ENCODE measurements around the gene CDC25B. TPM values are rescaled to one million over a fixed set of nuclear protein-coding genes. Genes with fewer than 3 reads are reported as not detected.
A peak's percentile ranks its signal among the peaks of the same experiment; 100 is the strongest.

CDC25B gene
- total RNA-seq, 4 donors from 2014 or later, result 11.7 to 44.3 (median 25.6) TPM

GRCh38 chr20:3846378-3846739, 50.2 kb downstream of the CDC25B start:
- DNase-seq (ENCODE audit: low spot score) (no peak), ATAC-seq (ENCODE audit: low FRiP score) (no peak)
- TF ChIP-seq CTCF (IDR thresholded peaks at IDR 0.05), result no peak

GRCh38 chr20:3846740-3847428, 50.8 kb downstream of the CDC25B start, which contains the start of gene MAVS:
MAVS (plus strand) TSS chr20:3846834; CDS start chr20:3854625, 7,791 bp downstream.
- ATAC-seq (ENCODE audit: low FRiP score), result peak; percentile 95
- peak; percentile 60 for DNase-seq (ENCODE audit: low spot score)
- no peak for TF ChIP-seq CTCF (IDR thresholded peaks at IDR 0.05)

GRCh38 chr20:3847429-3847940, 51.4 kb downstream of the CDC25B start:
- DNase-seq (ENCODE audit: low spot score) (no peak), ATAC-seq (ENCODE audit: low FRiP score) (no peak)
- no peak for TF ChIP-seq CTCF (IDR thresholded peaks at IDR 0.05)

GRCh38 chr20:3848565-3848964, 52.5 kb downstream of the CDC25B start:
- TF ChIP-seq CTCF (IDR thresholded peaks at IDR 0.05), result no peak
- no peak for DNase-seq (ENCODE audit: low spot score)
- ATAC-seq (ENCODE audit: low FRiP score), result no peak

- no peak for ATAC-seq (ENCODE audit: low FRiP score)
- no peak for DNase-seq (ENCODE audit: low spot score)
- no peak for TF ChIP-seq CTCF (IDR thresholded peaks at IDR 0.05)
Observed at GRCh38 chr20:3854462-3854871, 58.4 kb downstream of the CDC25B start.

Other genes with a start within 250 kb of the CDC25B start
- not detected for gene GFRA4, start 132.9 kb upstream of the CDC25B start, total RNA-seq
- gene ADAM33, start 114.3 kb upstream of the CDC25B start, total RNA-seq, result 10 to 100 TPM; 27.3 to 94.4 (median 51.9) TPM
- gene SIGLEC1, start 83.7 kb upstream of the CDC25B start, total RNA-seq, result 10 to 100 TPM; 14.2 to 57.5 (median 27.5) TPM
- gene HSPA12B, start 63.6 kb upstream of the CDC25B start, total RNA-seq, result 10 to 100 TPM in 2 of 4 donors, 1 to 10 TPM in 2; 7.7 to 58.2 (median 19.3) TPM
- 10 to 100 TPM; 19.7 to 32.3 (median 30.3) TPM for gene ADISSP, start 28.6 kb upstream of the CDC25B start, total RNA-seq
- gene SPEF1, start 14.9 kb upstream of the CDC25B start, total RNA-seq, result under 1 TPM in 1 of 4 donors, not detected in 3; 0.56 TPM
- 10 to 100 TPM; 52.2 to 98.4 (median 76.8) TPM for gene CENPB, start 9.6 kb upstream of the CDC25B start, total RNA-seq
- 10 to 100 TPM; 10.9 to 19.2 (median 11.4) TPM for gene AP5S1, start 24.2 kb downstream of the CDC25B start, total RNA-seq
- gene MAVS, start 50.5 kb downstream of the CDC25B start, total RNA-seq, result 10 to 100 TPM; 21.8 to 37.8 (median 29.7) TPM
- 10 to 100 TPM; 32.8 to 45.0 (median 39.7) TPM for gene PANK2, start 93.1 kb downstream of the CDC25B start, total RNA-seq
- gene RNF24, start 219.2 kb downstream of the CDC25B start, total RNA-seq, result 10 to 100 TPM; 23.6 to 44.1 (median 28.1) TPM

All from omental fat pad (tissue), 4 donors.